Peyer's patch (tissue), 4 donors: ENCODE data around the gene ATP13A4. TPM values are rescaled to one million over a fixed set of nuclear protein-coding genes. Genes with fewer than 3 reads are reported as not detected.

Experiments used
- DNase-seq, 3 donors: peaks; one replicate each; pipeline ENCODE4 v3.0.0-alpha.2; 2017 to 2019
- H3K27ac ChIP-seq, 4 donors: fragments of 200-600 bp; sonication (generic); one replicate each; pipeline ENCODE4 v1.5.1; 2016 to 2019
- H3K27me3 ChIP-seq, 2 donors: fragments of 200-600 bp; sonication (generic); one replicate each; pipeline ENCODE4 v1.5.1; 2019
- H3K36me3 ChIP-seq, 3 donors: fragments of 200-600 bp; sonication (generic); one replicate each; pipeline ENCODE4 v1.5.1; 2016 to 2019
- H3K4me1 ChIP-seq, 4 donors: fragments of 200-600 bp; sonication (generic); one replicate each; pipeline ENCODE4 v1.5.1; 2016 to 2019
- H3K4me3 ChIP-seq, 4 donors: fragments of 200-600 bp; sonication (generic); 1 replicate in 3 of 4; 2 replicates in 1 of 4; pipeline ENCODE4 v1.5.1; 2016 to 2019; ENCODE audit warnings: mild to moderate bottlenecking in 1 of 4
- H3K9me3 ChIP-seq, 4 donors: fragments of 200-600 bp; sonication (generic); one replicate each; pipeline ENCODE4 v1.5.1; 2016 to 2019; ENCODE audit warnings: mild to moderate bottlenecking in 1 of 4
- POLR2A ChIP-seq, 2 donors: fragments of 450-650 bp; IDR thresholded peaks; one replicate each; pipeline ENCODE4 v1.5.1; 2017; ENCODE audit warnings: antibody characterized with exemption in 2 of 2, mild to moderate bottlenecking in 2 of 2, moderate library complexity in 2 of 2
- total RNA-seq, 4 donors: library from RNA; depleted of rRNA; stranded (reverse); fragments of >200 nt; gene quantifications; one replicate each; pipeline ENCODE4 v1.1.0, GENCODE V29; 2016
- TF ChIP-seq, protein P1 (sequence below), 6 experiments: fragments of 450-650 bp in 4 of 6; fragments of 200-600 bp in 2 of 6; sonication (generic) in 1 of 6; IDR thresholded peaks; one replicate each; pipeline ENCODE4 v1.5.1; 2017 to 2019; ENCODE audit warnings: antibody characterized with exemption in 6 of 6, mild to moderate bottlenecking in 3 of 6, moderate library complexity in 1 of 6

Gene ATP13A4
- total RNA-seq, 4 donors from 2014 or later: 0.47 to 2.1 (median 1.1) TPM; not detected in 1

GRCh38 chr3:193593668-193594030 is 39.0 kb upstream of the ATP13A4 start:
- H3K9me3 ChIP-seq: no peaks in the 10 kb centered on the region
- DNase-seq: no peak
- TF ChIP-seq, protein P1, sequence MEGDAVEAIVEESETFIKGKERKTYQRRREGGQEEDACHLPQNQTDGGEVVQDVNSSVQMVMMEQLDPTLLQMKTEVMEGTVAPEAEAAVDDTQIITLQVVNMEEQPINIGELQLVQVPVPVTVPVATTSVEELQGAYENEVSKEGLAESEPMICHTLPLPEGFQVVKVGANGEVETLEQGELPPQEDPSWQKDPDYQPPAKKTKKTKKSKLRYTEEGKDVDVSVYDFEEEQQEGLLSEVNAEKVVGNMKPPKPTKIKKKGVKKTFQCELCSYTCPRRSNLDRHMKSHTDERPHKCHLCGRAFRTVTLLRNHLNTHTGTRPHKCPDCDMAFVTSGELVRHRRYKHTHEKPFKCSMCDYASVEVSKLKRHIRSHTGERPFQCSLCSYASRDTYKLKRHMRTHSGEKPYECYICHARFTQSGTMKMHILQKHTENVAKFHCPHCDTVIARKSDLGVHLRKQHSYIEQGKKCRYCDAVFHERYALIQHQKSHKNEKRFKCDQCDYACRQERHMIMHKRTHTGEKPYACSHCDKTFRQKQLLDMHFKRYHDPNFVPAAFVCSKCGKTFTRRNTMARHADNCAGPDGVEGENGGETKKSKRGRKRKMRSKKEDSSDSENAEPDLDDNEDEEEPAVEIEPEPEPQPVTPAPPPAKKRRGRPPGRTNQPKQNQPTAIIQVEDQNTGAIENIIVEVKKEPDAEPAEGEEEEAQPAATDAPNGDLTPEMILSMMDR (IDR thresholded peaks at IDR 0.05): no peak
- no peak for TF ChIP-seq POLR2A (IDR thresholded peaks at IDR 0.05)

GRCh38 chr3:193592841-193593667 is 38.4 kb upstream of the ATP13A4 start, which contains the start of gene OPA1:
Gene OPA1, plus strand, starts transcription at chr3:193593208. Its CDS starts 170 bp downstream, at chr3:193593378.
- H3K27me3 ChIP-seq: no peaks in the 10 kb centered on the region
- peaks cover 0 to 15% (median 0%) of the 10 kb centered on the region in 3 donors for H3K36me3 ChIP-seq
- peak within 1 kb of the TSS; percentile 57 to 95 (median 75) for H3K4me3 ChIP-seq
- peak; percentile 86 to 97 (median 96) for DNase-seq
- H3K9me3 ChIP-seq: no peaks in the 10 kb centered on the region
- TF ChIP-seq POLR2A (IDR thresholded peaks at IDR 0.05): peak; percentile 71 to 77
- TF ChIP-seq, protein P1 (IDR thresholded peaks at IDR 0.05): peak in 2 of 6 experiments; percentile 8 to 10
- H3K4me1 ChIP-seq: peaks cover 0 to 14% (median 5%) of the 10 kb centered on the region in 4 donors
- peak within 1 kb of the TSS; percentile 73 to 90 (median 82) for H3K27ac ChIP-seq

More at GRCh38 chr3:193593668-193594030, 39.0 kb upstream of the ATP13A4 start:
- H3K4me3 ChIP-seq: peak overlapping the region; percentile 57 to 95 (median 75)
- peak overlapping the region; percentile 73 to 90 (median 82) for H3K27ac ChIP-seq
- H3K27me3 ChIP-seq: no peaks in the 10 kb centered on the region
- H3K36me3 ChIP-seq: peaks cover 0 to 19% (median 0%) of the 10 kb centered on the region in 3 donors
- H3K4me1 ChIP-seq: peaks cover 0 to 14% (median 5%) of the 10 kb centered on the region in 4 donors

DNA sequence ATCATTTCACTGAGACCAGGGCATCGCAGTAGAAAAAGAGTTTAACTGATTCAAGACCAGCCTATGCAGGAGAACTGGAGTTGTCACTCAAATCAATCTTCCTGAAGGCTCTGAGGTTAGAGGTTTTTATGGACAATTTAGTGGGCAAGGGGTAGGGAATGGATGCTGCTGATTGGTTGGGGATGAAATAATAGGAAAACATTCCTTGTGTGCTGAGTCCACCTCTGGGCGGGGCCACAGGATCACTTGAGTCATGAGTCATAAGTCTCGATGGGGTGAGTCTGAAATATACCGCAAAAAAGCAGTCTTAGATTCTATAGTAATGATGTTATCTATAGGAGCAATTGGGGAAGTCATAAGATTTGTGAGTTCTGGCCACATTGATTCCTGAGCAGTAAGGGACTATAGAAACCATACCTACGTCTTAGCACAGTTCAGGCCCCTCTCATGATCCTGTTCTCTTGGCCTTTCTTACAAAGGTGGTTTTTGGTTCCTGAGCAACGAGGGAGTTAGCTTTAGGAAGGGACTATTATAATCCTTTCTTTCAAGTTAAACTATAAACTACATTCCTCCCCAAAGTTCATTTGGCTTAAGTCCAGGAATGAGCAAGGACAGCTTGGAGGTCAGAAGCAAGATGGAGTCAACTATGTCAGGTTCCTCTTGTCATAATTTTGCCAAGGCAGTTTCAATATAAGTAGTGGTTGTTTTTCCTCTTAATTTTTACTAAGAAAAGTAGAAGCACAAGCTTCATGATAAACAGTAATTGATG is 35.6 kb upstream of the ATP13A4 start:
- Histone ChIP-seq H3K36me3 (no peaks in the 10 kb centered on the region), H3K27me3 (no peaks in the 10 kb centered on the region), H3K9me3 (no peaks in the 10 kb centered on the region), H3K27ac (no peak overlapping the region), H3K4me1 (peaks cover 0 to 14% (median 5%) of the 10 kb centered on the region in 4 donors), H3K4me3 (no peak overlapping the region)
- no peak for TF ChIP-seq POLR2A (IDR thresholded peaks at IDR 0.05)
- TF ChIP-seq, protein P1 (IDR thresholded peaks at IDR 0.05): no peak
- no peak for DNase-seq

DNA sequence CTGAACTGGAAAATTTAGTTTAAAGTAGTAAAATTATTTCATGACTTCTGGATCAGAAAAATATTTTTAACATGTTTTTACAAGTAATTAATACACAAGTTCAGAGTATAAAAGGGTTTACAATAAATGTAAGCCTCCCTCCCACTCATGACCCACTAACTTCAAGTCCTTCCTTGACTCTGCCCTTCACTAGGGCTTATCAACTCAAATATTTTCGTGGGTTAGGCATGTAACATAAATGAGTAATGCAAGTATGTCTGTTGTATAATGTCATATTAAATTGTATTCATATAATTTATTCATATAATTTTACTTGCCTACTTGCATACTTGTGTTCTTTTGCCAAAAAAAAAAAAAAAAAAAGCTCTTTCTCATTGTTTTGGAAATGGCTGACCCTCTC is 34.9 kb upstream of the ATP13A4 start:
- Histone ChIP-seq H3K4me1 (peaks cover 0 to 9% (median 4%) of the 10 kb centered on the region in 4 donors), H3K27ac (no peak overlapping the region), H3K27me3 (no peaks in the 10 kb centered on the region), H3K36me3 (no peaks in the 10 kb centered on the region), H3K4me3 (no peak overlapping the region), H3K9me3 (no peaks in the 10 kb centered on the region)
- no peak for DNase-seq
- TF ChIP-seq, protein P1 (IDR thresholded peaks at IDR 0.05): no peak
- no peak for TF ChIP-seq POLR2A (IDR thresholded peaks at IDR 0.05)

- DNase-seq: no peak
- TF ChIP-seq POLR2A (IDR thresholded peaks at IDR 0.05): no peak
- TF ChIP-seq, protein P1 (IDR thresholded peaks at IDR 0.05): no peak
- Histone ChIP-seq H3K4me3 (no peak overlapping the region), H3K27ac (no peak overlapping the region), H3K36me3 (no peaks in the 10 kb centered on the region), H3K4me1 (peaks cover 0 to 5% (median 1%) of the 10 kb centered on the region in 4 donors), H3K27me3 (no peaks in the 10 kb centered on the region), H3K9me3 (no peaks in the 10 kb centered on the region)
These were observed 34.4 kb upstream of the ATP13A4 start for GRCh38 chr3:193589129-193589528.
